Activated naive CD8-positive, alpha-beta T cell treated with anti-CD3 and anti-CD28 coated beads, Interleukin-2, amount 50 U/mL, for 24 hours (primary cell): ENCODE results near the gene AVPR2.

Experiments used
- ATAC-seq: fragments of 150-1000 bp; cut with Tn5 transposase; one replicate; pipeline ENCODE4 v1.10.0; 2021
- DNase-seq: peaks from one replicate; pipeline ENCODE4 v3.0.0; 2021
- H3K27ac Mint-ChIP-seq: one replicate; pipeline ENCODE4 v1.8.0; 2021; ENCODE audit warnings: mild to moderate bottlenecking, mixed read lengths
- H3K27me3 Mint-ChIP-seq: one replicate; pipeline ENCODE4 v1.8.0; 2021; ENCODE audit warnings: mixed read lengths
- H3K36me3 Mint-ChIP-seq: one replicate; pipeline ENCODE4 v1.8.0; 2021; ENCODE audit warnings: low read depth, mixed read lengths
- H3K4me1 Mint-ChIP-seq: one replicate; pipeline ENCODE4 v1.8.0; 2021; ENCODE audit warnings: mixed read lengths
- H3K4me3 Mint-ChIP-seq: one replicate; pipeline ENCODE4 v1.8.0; 2021; ENCODE audit warnings: mild to moderate bottlenecking, moderate library complexity, mixed read lengths
- H3K9me3 Mint-ChIP-seq: one replicate; pipeline ENCODE4 v1.8.0; 2021; ENCODE audit warnings: mixed read lengths

AVPR2 gene

DNA sequence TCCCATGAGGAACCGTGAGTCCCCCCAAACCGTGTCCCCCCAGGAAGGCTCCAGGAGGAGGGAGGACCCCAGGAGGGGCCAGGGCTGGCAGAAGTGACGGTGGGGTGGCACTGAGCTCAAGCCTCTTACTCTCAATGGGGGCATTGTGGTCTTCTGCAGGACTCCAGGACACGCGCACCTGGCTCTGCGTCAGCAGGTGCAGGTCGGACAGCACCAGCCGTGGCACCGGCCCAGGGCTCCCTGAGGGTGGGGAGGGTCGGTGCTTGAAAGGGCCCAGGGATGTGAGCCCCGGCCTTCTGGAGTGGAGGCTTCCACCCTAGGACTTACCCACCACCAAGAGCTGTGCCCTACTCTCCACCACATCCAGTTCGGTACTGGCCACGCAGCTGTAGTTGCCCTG lies 36.8 kb upstream of the AVPR2 start:
- Mint-ChIP-seq H3K36me3 (no peaks in the 10 kb centered on the region), H3K4me3 (no peak overlapping the region), H3K9me3 (no peaks in the 10 kb centered on the region), H3K27me3 (no peaks in the 10 kb centered on the region), H3K27ac (no peak overlapping the region), H3K4me1 (no peaks in the 10 kb centered on the region)
- ATAC-seq: no peak
- no peak for DNase-seq

GRCh38 chrX:153868576-153869472 lies 35.6 kb upstream of the AVPR2 start:
- ATAC-seq: no peak
- H3K36me3 Mint-ChIP-seq: no peaks in the 10 kb centered on the region
- no peak overlapping the region for H3K27ac Mint-ChIP-seq
- H3K9me3 Mint-ChIP-seq: no peaks in the 10 kb centered on the region
- no peaks in the 10 kb centered on the region for H3K4me1 Mint-ChIP-seq
- H3K4me3 Mint-ChIP-seq: no peak overlapping the region
- no peaks in the 10 kb centered on the region for H3K27me3 Mint-ChIP-seq
- no peak for DNase-seq

DNA sequence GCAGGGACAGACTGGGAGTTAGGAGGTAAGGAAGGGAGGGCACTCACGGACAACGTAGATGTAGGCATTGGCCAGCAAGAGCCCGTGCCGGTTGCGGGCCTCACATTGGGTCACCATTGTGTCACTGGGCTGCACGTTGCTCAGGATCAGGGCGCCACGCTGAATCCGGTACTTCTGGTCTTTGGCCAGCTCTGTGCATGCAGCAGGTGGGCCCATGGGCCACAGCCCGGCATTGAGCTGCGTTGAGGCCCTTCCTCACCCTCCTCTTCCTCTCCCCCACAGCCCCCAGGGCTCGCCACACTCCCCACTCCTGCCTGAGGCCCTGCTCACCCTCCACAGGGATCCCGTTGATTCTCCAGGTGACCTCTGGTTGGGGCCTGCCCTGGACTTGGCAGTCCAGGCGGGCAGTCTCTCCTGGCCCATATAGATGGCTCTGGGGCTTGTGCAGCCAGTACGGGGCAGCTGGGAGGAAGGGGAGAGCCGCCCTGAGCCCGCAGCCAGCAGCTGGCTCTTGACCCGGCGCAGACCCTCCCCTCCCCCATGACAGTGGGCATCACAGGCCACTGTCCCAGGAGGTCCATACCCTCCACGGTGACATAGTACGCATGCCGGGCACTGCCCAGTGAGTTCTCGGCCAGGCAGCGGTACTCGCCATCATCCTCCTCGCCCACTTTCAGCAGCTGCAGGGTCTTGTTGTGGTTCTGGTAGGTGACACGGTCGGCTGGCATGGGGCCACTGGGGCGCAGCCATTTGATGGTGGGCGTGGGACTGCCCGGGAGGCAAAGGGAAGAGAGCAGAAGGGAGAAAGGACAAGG lies 34.8 kb upstream of the AVPR2 start:
- H3K9me3 Mint-ChIP-seq: no peaks in the 10 kb centered on the region
- no peak overlapping the region for H3K27ac Mint-ChIP-seq
- DNase-seq (no peak), ATAC-seq (no peak)
- H3K27me3 Mint-ChIP-seq: no peaks in the 10 kb centered on the region
- no peaks in the 10 kb centered on the region for H3K36me3 Mint-ChIP-seq
- no peaks in the 10 kb centered on the region for H3K4me1 Mint-ChIP-seq
- H3K4me3 Mint-ChIP-seq: no peak overlapping the region

- Mint-ChIP-seq H3K4me1 (no peaks in the 10 kb centered on the region), H3K4me3 (no peak overlapping the region), H3K36me3 (no peaks in the 10 kb centered on the region), H3K27me3 (no peaks in the 10 kb centered on the region), H3K27ac (no peak overlapping the region), H3K9me3 (no peaks in the 10 kb centered on the region)
- ATAC-seq: no peak
- no peak for DNase-seq
These were observed 34.2 kb upstream of the AVPR2 start for GRCh38 chrX:153870288-153870690.

DNA sequence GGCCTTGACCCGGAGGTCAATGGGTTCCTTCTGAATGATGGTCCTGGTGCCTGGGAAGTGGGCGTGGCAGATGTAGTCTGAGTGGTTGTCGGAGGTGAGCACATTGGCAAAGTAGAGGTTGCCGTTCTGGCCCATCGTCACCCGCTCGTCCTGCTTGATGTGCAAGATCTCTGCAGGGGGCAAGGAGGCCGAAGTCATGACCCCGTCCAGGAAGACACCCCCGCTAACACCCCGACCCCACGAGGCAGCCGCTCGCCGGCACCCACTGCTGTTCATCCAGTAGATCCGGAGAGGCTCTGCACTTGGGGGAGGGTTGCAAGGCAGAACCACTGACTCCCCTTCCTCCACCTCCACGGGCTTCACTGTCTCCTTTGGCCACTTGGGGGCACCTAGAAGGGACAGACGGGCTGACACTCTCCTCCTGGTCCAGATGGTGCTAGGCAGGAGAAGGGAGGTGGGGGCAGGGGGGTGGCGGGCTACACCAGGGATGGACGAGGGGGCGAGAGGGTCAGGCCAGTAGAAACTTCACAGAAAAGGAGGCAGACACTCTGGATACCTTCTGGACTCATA lies 33.6 kb upstream of the AVPR2 start:
- Mint-ChIP-seq H3K27me3 (no peaks in the 10 kb centered on the region), H3K27ac (no peak overlapping the region), H3K4me1 (no peaks in the 10 kb centered on the region), H3K4me3 (no peak overlapping the region), H3K9me3 (no peaks in the 10 kb centered on the region), H3K36me3 (no peaks in the 10 kb centered on the region)
- ATAC-seq: no peak
- DNase-seq: no peak

GRCh38 chrX:153871451-153871850 lies 33.0 kb upstream of the AVPR2 start:
- Mint-ChIP-seq H3K4me3 (no peak overlapping the region), H3K27ac (no peak overlapping the region), H3K27me3 (peaks cover 5% of the 10 kb centered on the region), H3K4me1 (no peaks in the 10 kb centered on the region), H3K36me3 (no peaks in the 10 kb centered on the region), H3K9me3 (no peaks in the 10 kb centered on the region)
- no peak for ATAC-seq
- DNase-seq: no peak

GRCh38 chrX:153871946-153872878 lies 32.3 kb upstream of the AVPR2 start:
- no peak overlapping the region for H3K27ac Mint-ChIP-seq
- no peak overlapping the region for H3K4me3 Mint-ChIP-seq
- peaks cover 6% of the 10 kb centered on the region for H3K27me3 Mint-ChIP-seq
- no peak for DNase-seq
- no peaks in the 10 kb centered on the region for H3K9me3 Mint-ChIP-seq
- H3K36me3 Mint-ChIP-seq: no peaks in the 10 kb centered on the region
- H3K4me1 Mint-ChIP-seq: no peaks in the 10 kb centered on the region
- ATAC-seq: no peak

DNA sequence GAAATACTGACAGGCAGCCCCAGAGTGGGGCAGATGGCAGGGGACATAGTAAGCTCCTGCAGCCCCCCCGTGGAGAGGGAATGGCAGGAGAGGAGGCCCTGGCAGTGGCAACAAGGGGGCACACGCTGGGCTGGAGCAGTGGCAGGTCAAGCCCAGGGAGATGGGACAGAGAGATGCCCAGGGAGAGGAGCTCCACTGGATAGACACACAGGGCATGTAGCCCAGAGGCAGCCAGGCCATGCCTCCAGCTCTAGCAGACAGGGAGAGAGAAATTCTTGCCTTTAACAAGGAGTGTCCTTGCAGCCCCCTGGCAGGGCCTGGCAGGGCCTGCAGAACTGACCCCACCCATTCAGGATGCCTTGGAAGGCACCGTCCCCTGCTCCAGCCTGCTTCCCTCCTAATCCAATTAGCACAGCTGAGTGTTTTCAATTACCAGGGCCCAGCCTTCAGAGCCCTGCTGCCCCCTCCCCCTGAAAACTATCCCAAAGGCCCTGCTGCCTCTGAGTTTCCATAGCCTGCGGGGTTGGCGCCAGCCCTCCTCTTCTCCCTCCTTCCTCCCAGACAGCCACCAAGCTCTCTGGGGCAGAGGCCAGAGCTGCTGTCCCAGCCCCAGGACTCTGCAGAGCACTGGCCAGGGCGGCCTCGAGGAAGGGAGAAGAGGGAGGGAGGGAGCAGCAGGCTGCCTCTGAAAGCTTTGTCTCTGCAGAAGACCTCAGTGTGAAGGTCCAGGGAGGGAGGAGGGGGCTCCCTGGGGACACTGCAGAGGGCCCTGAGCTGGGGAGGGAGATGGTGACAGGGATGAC lies 31.0 kb upstream of the AVPR2 start:
- DNase-seq (no peak), ATAC-seq (no peak)
- Mint-ChIP-seq H3K4me1 (peaks cover 7% of the 10 kb centered on the region), H3K4me3 (no peak overlapping the region), H3K27me3 (peaks cover 10% of the 10 kb centered on the region), H3K36me3 (no peaks in the 10 kb centered on the region), H3K9me3 (no peaks in the 10 kb centered on the region), H3K27ac (no peak overlapping the region)

- no peak for ATAC-seq
- peaks cover 11% of the 10 kb centered on the region for H3K27me3 Mint-ChIP-seq
- H3K4me1 Mint-ChIP-seq: peaks cover 10% of the 10 kb centered on the region
- no peak overlapping the region for H3K27ac Mint-ChIP-seq
- no peaks in the 10 kb centered on the region for H3K9me3 Mint-ChIP-seq
- DNase-seq: no peak
- no peaks in the 10 kb centered on the region for H3K36me3 Mint-ChIP-seq
- no peak overlapping the region for H3K4me3 Mint-ChIP-seq
These were observed 30.4 kb upstream of the AVPR2 start for GRCh38 chrX:153874085-153874365.

DNA sequence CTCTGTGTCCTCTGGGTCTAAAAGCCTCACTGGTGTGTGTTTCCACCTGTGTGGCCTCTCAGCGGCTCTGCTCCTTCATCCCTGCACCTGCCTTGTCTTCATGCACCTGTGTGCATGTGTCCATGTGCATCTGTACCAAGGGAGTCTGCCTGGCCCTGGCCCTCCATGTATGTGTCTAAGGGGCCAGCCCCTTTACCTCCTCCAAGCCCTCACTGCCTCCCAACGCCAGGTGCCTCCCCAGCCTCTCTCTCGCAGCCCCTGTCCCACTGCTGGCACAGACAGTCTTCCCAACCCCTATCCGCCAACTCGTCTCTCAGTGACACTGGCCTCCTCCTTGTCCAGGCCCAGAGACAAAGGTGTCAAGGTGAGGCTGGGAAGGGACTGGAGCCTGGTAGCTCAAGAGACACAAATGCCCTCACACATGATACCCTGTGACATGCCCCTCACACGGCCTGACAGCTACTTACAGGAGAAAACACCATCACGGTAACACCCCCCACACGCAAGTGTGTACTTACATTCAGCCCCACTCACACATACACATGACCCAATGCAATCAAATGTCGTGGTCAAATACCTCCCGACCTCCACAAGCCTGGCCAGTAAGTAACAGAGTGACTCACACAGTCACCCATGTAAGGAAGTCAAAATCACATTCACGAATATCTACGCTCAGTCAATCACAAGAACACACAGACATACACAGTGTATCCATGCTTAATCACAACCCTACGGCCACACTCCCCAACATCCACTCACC lies 29.9 kb upstream of the AVPR2 start:
- ATAC-seq: no peak
- H3K27ac Mint-ChIP-seq: no peak overlapping the region
- no peaks in the 10 kb centered on the region for H3K36me3 Mint-ChIP-seq
- H3K4me1 Mint-ChIP-seq: peaks cover 15% of the 10 kb centered on the region
- H3K27me3 Mint-ChIP-seq: peaks cover 14% of the 10 kb centered on the region
- no peak for DNase-seq
- no peaks in the 10 kb centered on the region for H3K9me3 Mint-ChIP-seq
- H3K4me3 Mint-ChIP-seq: no peak overlapping the region

- ATAC-seq: no peak
- Mint-ChIP-seq H3K27ac (no peak overlapping the region), H3K9me3 (no peaks in the 10 kb centered on the region), H3K36me3 (no peaks in the 10 kb centered on the region), H3K4me1 (peaks cover 15% of the 10 kb centered on the region), H3K27me3 (peaks cover 16% of the 10 kb centered on the region), H3K4me3 (no peak overlapping the region)
- peak; percentile 70 for DNase-seq
These were observed 28.9 kb upstream of the AVPR2 start for GRCh38 chrX:153875391-153876111.

- ATAC-seq: no peak
- H3K4me1 Mint-ChIP-seq: peaks cover 15% of the 10 kb centered on the region
- H3K27ac Mint-ChIP-seq: no peak overlapping the region
- H3K27me3 Mint-ChIP-seq: peaks cover 20% of the 10 kb centered on the region
- no peaks in the 10 kb centered on the region for H3K36me3 Mint-ChIP-seq
- no peaks in the 10 kb centered on the region for H3K9me3 Mint-ChIP-seq
- DNase-seq: no peak
- no peak overlapping the region for H3K4me3 Mint-ChIP-seq
These were observed 28.4 kb upstream of the AVPR2 start for GRCh38 chrX:153876112-153876491.
